CD14-positive monocyte (primary cell): Measurements from ENCODE around the gene MND1. TPM values are rescaled to one million over a fixed set of nuclear protein-coding genes. Genes with fewer than 3 reads are reported as not detected.

Source experiments
- DNase-seq, 3 donors: peaks; one replicate each; pipeline ENCODE4 v3.0.0-alpha.2; 2011 to 2022
- H2AFZ ChIP-seq: 2 replicates; pipeline ENCODE4 v1.6.0; 2012; ENCODE audit warnings: mild to moderate bottlenecking, low read depth, low read length, inconsistent platforms; ENCODE audit not compliant: insufficient read depth, poor library complexity, severe bottlenecking
- H3K27ac ChIP-seq, 2 donors: 1 replicate in 1 of 2; 2 replicates in 1 of 2; pipeline ENCODE4 v1.5.1; 2012 to 2013; ENCODE audit warnings: low read length in 2 of 2, control low read depth in 1 of 2, inconsistent platforms in 1 of 2, low read depth in 1 of 2, mild to moderate bottlenecking in 1 of 2
- H3K27me3 ChIP-seq, 2 donors: one replicate each; pipeline versions ENCODE4 v1.6.0 to v1.6.1; 2011 to 2013; ENCODE audit warnings: low read length in 2 of 2; ENCODE audit not compliant: control insufficient read depth in 2 of 2, insufficient read depth in 2 of 2
- H3K36me3 ChIP-seq, 2 donors: replicated peaks in 1 of 2; 1 replicate in 1 of 2; 2 replicates in 1 of 2; pipeline versions ENCODE4 v1.5.1 to v1.6.1; 2012 to 2013; ENCODE audit warnings: low read length in 2 of 2, control low read depth in 1 of 2, inconsistent platforms in 1 of 2, mild to moderate bottlenecking in 1 of 2; ENCODE audit not compliant: insufficient read depth in 2 of 2, control insufficient read depth in 1 of 2
- H3K4me1 ChIP-seq, 2 donors: 1 replicate in 1 of 2; 2 replicates in 1 of 2; pipeline versions ENCODE4 v1.5.1 to v1.6.1; 2012 to 2013; ENCODE audit warnings: low read length in 2 of 2, control low read depth in 1 of 2, inconsistent platforms in 1 of 2, mild to moderate bottlenecking in 1 of 2, moderate library complexity in 1 of 2; ENCODE audit not compliant: insufficient read depth in 2 of 2, control insufficient read depth in 1 of 2
- H3K4me2 ChIP-seq: replicated peaks from 2 replicates; pipeline ENCODE3; 2012; ENCODE audit warnings: low read length, moderate library complexity, mild to moderate bottlenecking; ENCODE audit not compliant: poor library complexity, severe bottlenecking; ENCODE audit errors: extremely low read depth
- H3K4me3 ChIP-seq, 3 experiments: fragments of 200-600 bp in 1 of 3; sonication (generic) in 1 of 3; replicated peaks in 1 of 3; 1 replicate in 2 of 3; 2 replicates in 1 of 3; pipeline ENCODE4 v1.5.1; 2011 to 2013; ENCODE audit warnings: low read length in 3 of 3, mild to moderate bottlenecking in 3 of 3, control low read depth in 2 of 3, low read depth in 2 of 3, inconsistent platforms in 1 of 3, moderate library complexity in 1 of 3
- H3K79me2 ChIP-seq: 2 replicates; pipeline ENCODE4 v1.6.0; 2012; ENCODE audit warnings: mild to moderate bottlenecking, control low read depth, inconsistent platforms, low read length, moderate library complexity; ENCODE audit not compliant: insufficient read depth
- H3K9ac ChIP-seq: 2 replicates; pipeline ENCODE4 v1.6.0; 2017; ENCODE audit warnings: low read length, mild to moderate bottlenecking; ENCODE audit not compliant: insufficient read depth, poor library complexity, severe bottlenecking
- H3K9me3 ChIP-seq, 2 donors: replicated peaks in 1 of 2; 1 replicate in 1 of 2; 2 replicates in 1 of 2; pipeline versions ENCODE4 v1.5.1 to v1.6.1; 2012 to 2013; ENCODE audit warnings: low read length in 2 of 2, control low read depth in 1 of 2; ENCODE audit not compliant: control insufficient read depth in 1 of 2, insufficient read depth in 1 of 2
- H4K20me1 ChIP-seq: 2 replicates; pipeline ENCODE4 v1.6.0; 2012; ENCODE audit warnings: mild to moderate bottlenecking, low read length, control low read depth, moderate library complexity; ENCODE audit not compliant: insufficient read depth
- H3K27ac Mint-ChIP-seq, 7 donors: one replicate each; pipeline ENCODE4 v1.8.0; 2020; ENCODE audit warnings: mild to moderate bottlenecking in 7 of 7, mixed read lengths in 7 of 7, moderate library complexity in 6 of 7, inconsistent platforms in 2 of 7
- H3K27me3 Mint-ChIP-seq, 3 donors: one replicate each; pipeline ENCODE4 v1.8.0; 2021 to 2022; ENCODE audit warnings: low read depth in 3 of 3, mild to moderate bottlenecking in 3 of 3, mixed read lengths in 3 of 3, moderate library complexity in 3 of 3, inconsistent platforms in 1 of 3
- H3K36me3 Mint-ChIP-seq, 2 donors: one replicate each; pipeline ENCODE4 v1.8.0; 2020; ENCODE audit warnings: mixed read lengths in 2 of 2, inconsistent platforms in 1 of 2, mild to moderate bottlenecking in 1 of 2
- H3K4me1 Mint-ChIP-seq: one replicate; pipeline ENCODE4 v1.8.0; 2020; ENCODE audit warnings: mild to moderate bottlenecking, mixed read lengths
- H3K4me3 Mint-ChIP-seq, 2 donors: one replicate each; pipeline ENCODE4 v1.8.0; 2020; ENCODE audit warnings: mild to moderate bottlenecking in 2 of 2, mixed read lengths in 2 of 2, moderate library complexity in 1 of 2
- H3K9me3 Mint-ChIP-seq, 7 donors: one replicate each; pipeline ENCODE4 v1.8.0; 2020 to 2022; ENCODE audit warnings: mixed read lengths in 7 of 7, mild to moderate bottlenecking in 6 of 7, moderate library complexity in 6 of 7, inconsistent platforms in 2 of 7
- CTCF ChIP-seq: fragments of 200-600 bp; IDR thresholded peaks from one replicate; pipeline ENCODE4 v1.8.0; 2022; ENCODE audit warnings: antibody characterized with exemption, mild to moderate bottlenecking
- WGBS: methylation state at CpG from one replicate; pipeline ENCODE4 v1.1.5; 2013; ENCODE audit warnings: missing lambda C conversion rate; ENCODE audit not compliant: insufficient coverage; 5-methylcytosine and 5-hydroxymethylcytosine counted together
- intact Hi-C, 2 donors: fragments of 100-400 bp; cut with micrococcal nuclease; formaldehyde crosslinking; loops; one replicate each; pipeline versions ENCODE4 v1.15.0 to v1.15.1; 2023
- polyA plus RNA-seq, 3 donors: library from polyadenylated mRNA; depleted of rRNA in 1 of 3; unstranded in 2 of 3; stranded (reverse) in 1 of 3; fragments of 300-500 nt in 2 of 3; fragments of >200 nt in 1 of 3; fragmentation: Illumina TruSeq in 2 of 3; gene quantifications; 1 replicate in 2 of 3; 2 replicates in 1 of 3; pipeline ENCODE4 v1.2.3, GENCODE V29; 2012 to 2021

MND1 gene
- polyA plus RNA-seq, 3 donors: not detected

DNA sequence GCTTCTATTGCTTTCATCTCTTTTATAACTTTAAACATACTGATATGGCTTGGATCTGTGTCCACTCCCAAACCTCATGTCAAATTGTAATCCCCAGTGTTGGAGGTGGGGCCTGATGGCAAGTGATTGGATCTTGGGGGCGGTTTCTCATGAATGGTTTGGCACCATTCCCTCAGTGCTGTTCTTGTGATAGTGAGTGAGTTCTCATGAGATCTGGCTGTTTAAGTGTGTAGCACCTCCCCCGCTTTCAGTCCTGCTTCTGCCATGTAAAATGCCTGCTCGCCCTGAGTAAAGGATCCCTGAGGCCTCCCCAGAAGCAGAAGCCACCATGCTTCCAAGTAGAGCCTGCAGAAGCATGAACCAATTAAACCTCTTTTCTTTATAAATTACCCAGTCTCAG lies 17.7 kb downstream of the MND1 start:
- Histone ChIP-seq H3K27ac (no peak overlapping the region), H3K27me3 (no peaks in the 10 kb centered on the region), H3K79me2 (no peaks in the 10 kb centered on the region), H3K9ac (no peak overlapping the region), H3K4me3 (no peak overlapping the region), H2AFZ (no peak overlapping the region), H3K4me1 (no peaks in the 10 kb centered on the region), H3K4me2 (no peak overlapping the region), H4K20me1 (no peaks in the 10 kb centered on the region), H3K9me3 (no peaks in the 10 kb centered on the region), H3K36me3 (peaks cover 0 to 16% of the 10 kb centered on the region in 2 donors)
- no peaks in the 10 kb centered on the region for H3K27me3 Mint-ChIP-seq
- H3K27ac Mint-ChIP-seq: no peak overlapping the region
- TF ChIP-seq CTCF: no peak
- peaks cover 34 to 56% of the 10 kb centered on the region in 2 donors for H3K36me3 Mint-ChIP-seq
- no peak overlapping the region for H3K4me3 Mint-ChIP-seq
- H3K4me1 Mint-ChIP-seq: peaks cover 5% of the 10 kb centered on the region
- intact Hi-C loops: no loop called here
- WGBS: 95% methylated on average over 3 of the region's 3 CpGs
- no peak for DNase-seq
- H3K9me3 Mint-ChIP-seq: peaks cover 0 to 4% (median 0%) of the 10 kb centered on the region in 7 donors

DNA sequence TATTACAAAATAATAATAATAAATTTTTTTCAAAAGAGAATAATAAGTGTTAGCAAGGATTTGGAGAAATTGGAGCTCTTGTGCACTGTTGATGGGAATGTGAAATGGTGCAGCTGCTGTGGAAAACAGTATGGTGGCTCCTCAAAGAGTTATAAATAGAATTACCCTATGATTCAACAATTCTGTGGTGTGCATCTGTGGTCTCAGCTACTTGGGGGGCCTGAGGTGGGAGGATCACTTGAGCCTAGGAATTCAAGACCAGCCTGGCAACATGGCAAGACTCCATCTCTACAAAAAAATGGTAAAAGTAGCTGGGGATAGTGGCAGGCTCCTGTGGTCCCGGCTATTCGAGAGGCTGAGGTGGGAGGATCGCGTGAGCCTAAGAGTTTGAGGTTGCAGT lies 19.6 kb downstream of the MND1 start:
- TF ChIP-seq CTCF: no peak
- no peaks in the 10 kb centered on the region for H3K27me3 Mint-ChIP-seq
- Histone ChIP-seq H2AFZ (no peak overlapping the region), H3K9me3 (no peaks in the 10 kb centered on the region), H3K4me3 (no peak overlapping the region), H3K4me2 (no peak overlapping the region), H3K27me3 (no peaks in the 10 kb centered on the region), H3K9ac (no peak overlapping the region), H4K20me1 (no peaks in the 10 kb centered on the region), H3K4me1 (no peaks in the 10 kb centered on the region), H3K36me3 (peaks cover 0 to 32% of the 10 kb centered on the region in 2 donors), H3K27ac (no peak overlapping the region), H3K79me2 (no peaks in the 10 kb centered on the region)
- H3K4me3 Mint-ChIP-seq: no peak overlapping the region
- DNase-seq: no peak
- peaks cover 5% of the 10 kb centered on the region for H3K4me1 Mint-ChIP-seq
- no peak overlapping the region for H3K27ac Mint-ChIP-seq
- peaks cover 0 to 4% (median 0%) of the 10 kb centered on the region in 7 donors for H3K9me3 Mint-ChIP-seq
- intact Hi-C loops: no loop called here
- H3K36me3 Mint-ChIP-seq: peaks cover 40 to 58% of the 10 kb centered on the region in 2 donors
- 96% methylated on average over 4 of the region's 4 CpGs for WGBS
